ENCODE results near the gene CYP27B1. TPM values are rescaled to one million over a fixed set of nuclear protein-coding genes. Genes with fewer than 3 reads are reported as not detected.

The CYP27B1 gene
- total RNA-seq, 3 donors from 2014 or later, result 0.33 to 2.2 (median 0.48) TPM

- no peak overlapping the region for H3K4me3 ChIP-seq
- H3K36me3 ChIP-seq, result no peaks in the 10 kb centered on the region
- H3K9me3 ChIP-seq, result no peaks in the 10 kb centered on the region
- no peak for DNase-seq (ENCODE audit: low spot score in 2 of 2)
- no peak overlapping the region for H3K27ac ChIP-seq
- H3K27me3 ChIP-seq, result peaks cover 0 to 25% of the 10 kb centered on the region in 2 donors
- intact Hi-C loops (cut with DNase I; ENCODE audit: low total_unique reads), result no loop called here
- H3K4me1 ChIP-seq, result peaks cover 0 to 8% of the 10 kb centered on the region in 2 donors
- no peak for TF ChIP-seq CTCF (IDR thresholded peaks at IDR 0.05)
- no peak for TF ChIP-seq POLR2A (IDR thresholded peaks at IDR 0.05)
- TF ChIP-seq POLR2AphosphoS5 (IDR thresholded peaks at IDR 0.05), result no peak
Observed at GRCh38 chr12:57762463-57762862, 4.4 kb downstream of the CYP27B1 start.

- no peak for DNase-seq (ENCODE audit: low spot score in 2 of 2)
- Histone ChIP-seq H3K27me3 (peaks cover 0 to 25% of the 10 kb centered on the region in 2 donors), H3K27ac (no peak overlapping the region), H3K9me3 (no peaks in the 10 kb centered on the region), H3K4me3 (no peak overlapping the region), H3K36me3 (no peaks in the 10 kb centered on the region), H3K4me1 (peaks cover 0 to 4% of the 10 kb centered on the region in 2 donors)
- TF ChIP-seq POLR2A (IDR thresholded peaks at IDR 0.05) (no peak), CTCF (IDR thresholded peaks at IDR 0.05) (no peak), POLR2AphosphoS5 (IDR thresholded peaks at IDR 0.05) (no peak)
- intact Hi-C loops (cut with DNase I; ENCODE audit: low total_unique reads), result no loop called here
Observed at GRCh38 chr12:57761391-57761998, 5.4 kb downstream of the CYP27B1 start.

GRCh38 chr12:57760347-57760982, 6.4 kb downstream of the CYP27B1 start:
- DNase-seq (ENCODE audit: low spot score in 2 of 2), result no peak
- no peak overlapping the region for H3K27ac ChIP-seq
- H3K9me3 ChIP-seq, result no peaks in the 10 kb centered on the region
- no peak for TF ChIP-seq CTCF (IDR thresholded peaks at IDR 0.05)
- TF ChIP-seq POLR2AphosphoS5 (IDR thresholded peaks at IDR 0.05), result no peak
- no peak for TF ChIP-seq POLR2A (IDR thresholded peaks at IDR 0.05)
- H3K27me3 ChIP-seq, result peaks cover 0 to 18% of the 10 kb centered on the region in 2 donors
- no peaks in the 10 kb centered on the region for H3K36me3 ChIP-seq
- H3K4me1 ChIP-seq, result peaks cover 0 to 6% of the 10 kb centered on the region in 2 donors
- intact Hi-C loops (cut with DNase I; ENCODE audit: low total_unique reads), result no loop called here
- H3K4me3 ChIP-seq, result no peak overlapping the region

GRCh38 chr12:57759360-57759980, 7.4 kb downstream of the CYP27B1 start:
- no peak for TF ChIP-seq POLR2AphosphoS5 (IDR thresholded peaks at IDR 0.05)
- peak in 2 of 3 donors; percentile 28 to 43 for TF ChIP-seq CTCF (IDR thresholded peaks at IDR 0.05)
- TF ChIP-seq POLR2A (IDR thresholded peaks at IDR 0.05), result no peak
- Histone ChIP-seq H3K27ac (no peak overlapping the region), H3K4me1 (peaks cover 0 to 6% of the 10 kb centered on the region in 2 donors), H3K27me3 (peaks cover 0 to 9% of the 10 kb centered on the region in 2 donors), H3K36me3 (no peaks in the 10 kb centered on the region), H3K4me3 (no peak overlapping the region), H3K9me3 (no peaks in the 10 kb centered on the region)
- intact Hi-C loops (cut with DNase I; ENCODE audit: low total_unique reads), result no loop called here
- DNase-seq (ENCODE audit: low spot score in 2 of 2), result no peak

All from breast epithelium (tissue), 4 donors.